Middle frontal gyrus (tissue), 1 donor: ENCODE data around the gene ANAPC5.
"Not testable (repeated sequence)": the region's sequence is repeated elsewhere in the genome, so short reads cannot be mapped to it uniquely, and the experiment has no call there.

Experiments
- DNase-seq: peaks from one replicate; pipeline ENCODE4 v3.0.0-alpha.2; 2015; ENCODE audit warnings: low spot score; ENCODE audit errors: extremely low spot score

ANAPC5 gene

DNA sequence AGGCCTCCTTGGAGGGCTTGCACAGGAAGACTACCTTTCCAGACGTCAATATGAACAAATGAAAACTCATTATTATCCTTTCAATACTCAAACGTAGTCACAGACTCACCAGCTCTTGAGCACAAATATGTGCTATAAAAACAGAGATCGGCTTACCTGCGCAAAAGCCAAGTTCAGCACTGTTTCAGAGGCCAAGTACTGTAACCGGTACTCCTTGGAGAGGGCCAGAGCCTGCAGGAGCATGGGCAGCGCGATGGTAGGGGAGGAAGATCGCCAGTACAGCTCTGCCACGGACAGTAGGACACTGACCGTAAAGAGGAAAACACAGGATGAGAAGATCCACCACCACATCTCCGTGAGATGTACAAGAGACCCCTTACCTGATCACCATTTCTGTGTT, 34.1 kb downstream of the ANAPC5 start:
- DNase-seq, result no peak

DNA sequence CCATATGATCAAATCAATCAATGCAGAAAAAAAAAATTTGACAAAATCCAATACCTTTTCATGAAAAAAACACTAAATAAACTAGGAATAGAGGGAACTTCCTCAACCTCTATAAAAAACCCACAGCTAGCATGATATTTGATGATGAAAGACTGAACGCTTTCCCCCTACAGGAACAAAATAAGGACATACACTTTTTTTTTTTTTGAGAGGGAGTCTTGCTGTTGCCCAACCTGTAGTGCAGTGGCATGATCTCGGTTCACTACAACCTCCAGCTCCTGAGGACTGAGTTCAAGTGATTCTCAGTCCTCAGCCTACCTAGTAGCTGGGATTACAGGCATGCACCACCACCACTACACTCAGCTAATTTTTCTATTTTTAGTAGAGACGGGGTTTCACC, 37.8 kb downstream of the ANAPC5 start:
- no peak for DNase-seq

DNA sequence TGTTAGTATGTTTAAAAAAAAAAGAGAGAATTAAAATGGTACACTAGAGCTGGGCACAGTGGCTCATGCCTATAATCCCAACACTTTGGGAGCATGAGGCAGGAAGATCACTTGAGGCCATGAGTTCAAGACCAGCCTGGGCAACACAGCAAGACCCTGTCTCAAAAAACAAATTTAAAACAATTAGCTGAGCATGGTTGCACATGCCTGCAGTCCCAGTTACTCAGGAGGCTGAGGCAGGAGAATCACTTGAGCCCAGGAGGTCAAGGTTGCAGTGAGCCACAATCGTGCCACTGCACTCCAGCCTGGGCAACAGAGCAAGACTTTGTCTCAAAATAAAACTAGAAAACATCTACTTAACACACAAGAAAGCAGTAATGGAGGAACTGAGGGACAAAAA, 42.0 kb downstream of the ANAPC5 start:
- DNase-seq, result not testable (repeated sequence)

DNA sequence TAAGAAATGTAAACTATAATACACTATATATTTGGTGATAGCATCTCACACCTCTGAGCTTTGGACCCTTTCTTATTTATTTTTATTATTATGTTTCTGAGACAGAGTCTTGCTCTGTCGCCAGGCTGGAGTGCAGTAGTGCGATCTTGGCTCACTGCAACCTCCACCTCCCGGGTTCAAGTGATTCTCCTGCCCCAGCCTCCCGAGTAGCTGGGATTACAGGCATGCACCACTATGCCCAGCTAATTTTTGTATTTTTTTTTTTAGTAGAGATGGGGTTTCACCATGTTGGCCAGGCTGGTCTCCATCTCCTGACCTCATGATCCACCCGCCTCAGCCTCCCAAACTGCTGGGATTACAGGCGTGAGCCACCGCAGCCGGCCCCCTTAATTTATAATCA, 44.8 kb downstream of the ANAPC5 start:
- not testable (repeated sequence) for DNase-seq

DNA sequence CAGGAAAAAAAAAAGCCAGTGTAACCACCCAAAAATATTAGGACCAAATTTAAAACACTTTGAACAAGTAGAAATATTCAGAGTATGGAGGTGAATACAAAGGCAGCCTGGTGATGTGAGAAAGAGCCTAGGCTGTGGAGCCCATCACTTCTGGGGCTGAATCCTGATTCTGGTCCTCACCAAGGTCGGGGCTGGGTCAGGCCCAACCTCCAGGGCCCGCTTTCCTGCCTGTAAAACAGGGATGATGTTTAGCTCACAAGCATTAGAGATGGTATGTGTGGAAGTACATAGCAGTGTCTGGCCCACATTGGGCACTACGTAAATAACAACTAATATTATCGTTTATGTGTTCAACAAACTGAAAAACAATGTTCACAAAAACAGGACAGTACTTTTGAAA, 47.9 kb downstream of the ANAPC5 start:
- no peak for DNase-seq

DNA sequence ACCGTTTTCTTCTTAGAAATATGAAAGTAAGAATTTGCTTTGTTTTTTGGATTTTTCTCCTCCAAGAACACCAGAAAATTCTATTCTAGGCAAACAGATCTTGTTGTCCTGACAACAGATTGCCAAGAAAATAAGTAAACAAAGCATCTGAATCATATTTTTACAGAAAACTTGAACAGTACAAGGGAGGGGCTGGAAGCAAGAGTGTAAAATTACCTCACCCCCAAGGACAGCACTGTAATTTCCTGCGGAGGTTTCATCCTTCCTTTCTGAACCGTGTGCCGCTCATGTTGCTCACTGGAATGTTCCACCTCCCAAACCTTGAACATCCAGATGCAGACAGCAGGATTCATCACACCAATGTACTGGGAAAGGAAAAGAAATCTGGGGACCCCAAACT, 50.3 kb downstream of the ANAPC5 start:
- DNase-seq, result no peak

DNA sequence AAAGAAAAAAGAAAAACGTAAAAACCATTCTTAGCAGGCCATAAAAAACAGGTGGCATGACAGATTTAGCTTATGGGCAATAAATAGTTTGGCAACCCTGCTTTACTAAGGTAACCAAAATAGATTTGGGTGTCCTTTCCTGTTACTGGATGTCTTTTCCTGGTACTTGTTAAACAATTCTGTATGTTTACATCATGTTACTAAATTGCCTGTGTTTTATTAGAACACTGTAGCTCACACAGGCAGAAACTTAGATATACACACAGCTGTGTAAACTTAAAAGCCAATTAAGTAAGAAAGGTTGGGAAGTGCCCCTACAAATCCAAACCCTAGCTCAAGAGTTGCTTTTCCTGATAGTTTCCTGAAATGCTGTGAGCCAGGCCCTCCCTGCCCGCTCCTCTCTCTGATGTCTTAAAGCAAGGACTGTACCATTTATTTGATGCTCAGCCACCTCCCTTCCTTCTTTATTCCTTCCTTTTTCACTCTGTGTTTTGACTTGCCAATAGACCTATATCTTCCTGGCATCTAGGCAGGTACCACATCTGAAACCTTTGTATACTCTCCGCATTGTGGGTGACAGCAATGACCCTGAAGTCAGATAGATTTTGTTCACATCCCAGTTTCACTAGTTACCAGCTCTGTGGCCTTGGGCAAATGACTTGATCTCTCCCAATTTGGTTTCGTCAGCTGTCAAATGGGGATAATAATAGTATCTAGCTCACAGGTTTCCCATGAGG, 52.0 kb downstream of the ANAPC5 start:
- DNase-seq, result no peak

DNA sequence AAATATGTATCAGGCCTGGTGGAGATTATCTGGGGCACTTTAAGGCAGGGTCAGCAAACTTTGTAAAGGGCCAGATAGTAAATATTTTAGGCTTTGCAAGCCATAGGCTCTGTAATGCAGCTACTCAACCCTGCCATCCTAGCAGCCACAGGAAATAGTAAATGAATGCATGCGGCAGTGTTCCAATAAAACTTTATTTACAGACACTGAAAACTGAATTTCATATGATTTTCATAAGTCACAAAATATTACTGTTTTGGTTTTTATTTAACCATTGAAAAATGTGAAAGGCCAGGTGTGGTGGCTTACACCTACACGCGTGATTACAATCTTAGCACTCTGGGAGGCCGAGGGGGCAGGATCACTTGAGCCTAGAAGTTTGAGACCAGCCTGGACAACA, 52.5 kb downstream of the ANAPC5 start:
- no peak for DNase-seq

DNA sequence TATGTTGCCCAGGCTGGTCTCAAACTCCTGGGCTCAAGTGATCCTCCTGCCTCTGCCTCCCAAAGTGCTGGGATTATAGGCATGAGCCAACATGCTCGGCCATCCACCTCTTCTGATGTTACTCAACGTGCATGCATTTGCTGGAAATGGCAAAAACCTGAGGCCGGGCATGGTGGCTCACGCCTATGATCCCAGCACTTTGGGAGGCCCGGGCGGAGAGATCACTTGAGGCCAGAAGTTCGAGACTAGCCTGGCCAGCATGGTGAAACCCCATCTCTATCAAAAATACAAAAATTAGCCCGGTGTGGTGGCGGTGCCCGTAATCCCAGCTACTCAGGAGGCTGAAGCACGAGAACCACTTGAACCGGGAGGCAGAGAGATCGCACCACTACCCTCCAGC, 53.8 kb downstream of the ANAPC5 start:
- DNase-seq, result not testable (repeated sequence)

DNA sequence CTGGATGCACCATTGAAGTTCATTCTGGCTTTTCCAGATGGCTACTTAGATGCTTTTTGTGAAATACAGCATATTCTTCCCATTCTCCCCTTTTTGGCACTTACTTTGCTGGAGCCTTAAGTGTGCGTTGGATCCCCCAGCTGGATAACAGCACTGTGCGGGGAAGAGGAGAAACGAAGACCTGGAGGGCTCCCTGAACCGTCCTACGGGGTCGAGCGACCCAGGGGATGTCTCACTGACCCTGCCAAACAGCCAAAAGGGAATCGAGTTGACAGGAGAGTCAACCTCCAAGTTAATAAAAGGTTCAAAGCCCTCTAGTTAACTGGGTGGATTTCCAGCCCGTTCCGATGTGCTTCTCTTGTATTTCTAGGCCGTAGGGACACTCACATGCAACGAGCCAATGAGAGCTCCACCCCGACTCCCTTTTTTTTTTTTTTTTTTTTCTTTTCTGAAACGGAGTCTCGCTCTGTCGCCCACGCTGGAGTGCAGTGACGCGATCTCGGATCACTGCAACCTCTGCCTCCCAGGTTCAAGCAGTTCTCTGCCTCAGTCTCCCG, 54.7 kb downstream of the ANAPC5 start:
- DNase-seq, result no peak

DNA sequence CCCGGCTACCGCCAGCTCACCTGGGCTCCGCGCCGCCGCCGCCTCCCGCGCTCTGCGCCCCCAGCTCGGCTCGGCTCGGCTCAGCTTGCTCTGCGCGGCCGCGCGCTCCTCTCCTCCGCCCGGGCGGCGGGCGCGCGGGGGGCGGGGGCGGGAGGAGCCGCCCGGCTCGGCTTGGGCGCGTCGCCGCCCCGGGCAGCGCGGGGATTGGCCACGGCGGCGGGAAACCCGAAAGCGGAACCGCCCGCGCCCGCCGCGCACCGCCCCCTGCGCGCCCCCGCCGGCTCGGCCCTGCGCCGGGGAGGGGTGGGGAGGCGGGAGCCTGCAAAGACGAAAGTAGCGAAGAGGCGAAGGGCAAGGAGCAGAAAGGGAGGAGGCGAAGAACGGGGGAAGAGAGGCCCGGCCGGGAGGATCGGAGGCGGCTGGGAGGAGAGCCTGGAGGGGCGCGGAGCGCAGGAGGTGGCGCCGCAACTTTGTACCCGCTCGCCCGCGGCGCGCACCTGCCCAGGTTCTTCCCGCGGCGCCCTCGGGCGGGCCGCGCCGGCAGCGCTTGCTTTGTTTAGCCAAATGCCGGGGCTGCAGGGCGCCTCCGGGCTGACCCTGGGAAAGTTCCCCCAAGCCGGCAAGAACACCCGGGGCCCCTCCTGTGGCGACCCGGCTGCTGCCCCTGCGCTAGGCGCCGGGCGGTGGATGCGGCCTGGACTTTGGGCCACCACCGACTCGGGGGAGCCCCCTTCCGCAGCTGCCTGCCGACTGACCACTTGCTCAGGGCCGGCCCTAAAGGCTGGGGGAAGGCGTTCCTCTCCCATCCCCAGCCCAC, 55.4 kb downstream of the ANAPC5 start, which contains the start of gene CAMKK2:
CAMKK2 (minus strand) TSS at position 92 of the 817 bp plus-strand sequence. CDS start 22,183 bp downstream, outside the sequence.
- peak; percentile 75 for DNase-seq

DNA sequence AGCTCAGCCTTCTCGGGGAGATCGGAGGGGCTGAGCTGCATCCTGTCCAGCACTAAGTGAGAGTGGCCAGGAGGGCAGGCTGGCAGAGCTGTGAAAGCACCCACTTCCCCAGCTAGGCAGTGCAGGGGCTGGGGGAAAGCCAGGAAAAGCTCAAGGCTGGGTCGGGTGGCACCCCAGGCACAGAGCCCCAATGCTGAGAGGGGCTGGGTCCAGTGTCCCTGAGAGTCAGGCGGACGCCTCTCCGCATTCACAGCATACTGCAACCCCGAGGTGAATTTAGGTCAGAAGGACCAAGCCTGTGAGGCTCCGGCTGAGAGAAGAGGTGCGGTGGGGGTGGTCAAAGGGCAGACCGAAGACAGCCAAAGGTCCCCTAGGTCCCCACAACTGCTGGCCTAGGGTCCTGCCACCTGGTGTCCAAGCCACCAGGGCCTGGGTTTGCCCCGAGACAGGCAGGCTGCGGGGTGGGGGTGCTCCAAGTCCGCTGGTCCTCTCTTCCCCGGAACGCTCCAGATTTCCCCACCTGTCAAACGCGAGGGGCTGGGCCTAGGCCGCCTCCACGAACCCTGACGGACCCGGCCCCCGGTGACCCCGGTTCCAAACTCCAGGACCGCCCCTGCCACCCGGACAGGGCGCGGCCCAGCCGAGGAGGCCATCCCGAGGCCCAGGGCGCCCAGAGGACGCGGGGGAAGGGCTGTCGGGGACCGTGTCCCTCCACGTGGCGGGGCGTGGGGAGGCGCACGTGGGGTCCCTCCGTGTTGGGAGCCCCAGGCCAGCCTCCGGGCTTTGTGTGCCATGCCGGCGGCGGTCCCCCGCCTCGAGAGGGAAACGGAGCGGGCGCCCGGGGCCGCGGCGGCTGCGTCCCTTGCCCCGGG, 56.2 kb downstream of the ANAPC5 start:
- no peak for DNase-seq

DNA sequence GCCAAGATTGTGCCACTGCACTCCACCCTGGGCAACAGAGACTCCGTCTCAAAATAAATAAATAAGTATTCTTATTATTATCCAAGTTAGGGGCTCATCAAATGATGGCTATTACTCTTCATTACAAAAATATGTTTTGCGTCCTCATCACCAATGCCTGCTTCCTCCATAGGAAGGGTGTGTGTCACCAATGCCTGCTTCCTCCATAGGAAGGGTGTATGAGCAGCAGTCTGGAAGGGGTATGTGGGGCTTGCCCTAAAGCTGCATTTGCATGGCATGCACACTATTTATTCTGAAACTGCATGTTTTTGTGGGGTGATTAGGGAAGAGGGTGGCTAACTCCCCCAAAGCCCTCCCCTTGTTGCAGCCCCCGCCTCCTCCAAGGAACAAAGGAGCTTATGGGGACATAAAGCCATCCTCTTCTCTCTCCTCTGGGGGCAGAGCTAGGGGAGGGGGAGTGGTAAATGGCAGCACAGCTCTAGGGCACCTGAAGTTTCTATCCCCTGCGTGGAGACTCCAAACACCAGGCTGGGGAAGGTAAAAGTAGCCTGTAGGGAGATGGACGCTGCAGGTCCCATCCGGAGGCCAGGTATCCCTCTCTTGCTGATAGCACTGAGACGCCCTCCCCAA, 57.0 kb downstream of the ANAPC5 start:
- no peak for DNase-seq

DNA sequence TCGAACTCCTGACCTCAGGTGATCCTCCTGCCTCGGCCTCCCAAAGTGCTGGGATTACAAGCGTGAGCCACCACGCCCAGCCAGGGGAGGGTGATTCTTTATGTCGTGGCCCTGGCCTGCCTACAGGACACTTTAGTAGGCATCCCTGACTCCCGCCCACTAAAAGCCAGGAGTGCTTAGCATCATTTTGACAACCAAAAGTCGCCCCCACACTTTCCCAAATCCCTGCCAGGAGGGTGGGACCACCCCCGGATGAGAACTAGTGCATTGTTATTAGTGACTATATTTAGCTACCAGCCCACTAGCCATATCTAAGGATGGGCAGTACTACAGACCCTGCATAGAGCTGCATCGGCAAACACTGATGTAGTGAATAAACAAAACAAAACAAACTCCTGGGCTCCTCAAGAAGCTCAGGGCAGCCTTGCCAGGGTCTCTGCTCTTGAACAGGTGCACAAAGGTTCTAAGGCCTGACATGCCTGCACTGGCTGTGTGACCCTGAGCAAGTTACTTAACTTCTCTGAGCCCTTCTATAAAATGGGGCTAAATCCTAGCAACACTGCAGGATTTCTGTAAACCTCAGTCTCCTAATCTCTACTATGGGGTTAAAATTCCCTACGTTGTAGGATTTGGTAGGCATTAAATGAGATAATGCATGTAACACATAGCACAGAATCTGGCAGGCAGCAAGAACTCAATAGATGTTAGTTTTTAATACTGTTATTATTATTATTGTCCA, 57.9 kb downstream of the ANAPC5 start:
- no peak for DNase-seq

DNA sequence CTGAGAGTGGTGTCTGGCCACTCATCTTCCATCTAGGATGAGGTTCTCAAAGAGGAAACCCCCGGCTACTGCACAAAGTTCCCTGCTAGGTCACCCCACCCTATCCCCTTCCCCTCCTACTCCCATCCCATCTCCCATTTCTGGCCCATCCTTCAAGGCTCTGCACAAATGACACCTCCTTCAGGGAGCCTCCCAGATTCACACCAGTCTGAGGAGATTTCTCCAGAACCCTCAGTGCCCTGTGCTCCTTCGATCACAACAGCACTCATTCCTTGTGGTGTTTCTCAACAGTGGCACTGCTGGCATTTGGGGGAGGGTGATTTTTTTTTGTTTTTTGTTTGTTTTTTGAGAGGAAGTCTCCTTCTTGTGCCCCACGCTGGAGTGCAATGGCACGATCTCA, 58.6 kb downstream of the ANAPC5 start:
- DNase-seq, result no peak

DNA sequence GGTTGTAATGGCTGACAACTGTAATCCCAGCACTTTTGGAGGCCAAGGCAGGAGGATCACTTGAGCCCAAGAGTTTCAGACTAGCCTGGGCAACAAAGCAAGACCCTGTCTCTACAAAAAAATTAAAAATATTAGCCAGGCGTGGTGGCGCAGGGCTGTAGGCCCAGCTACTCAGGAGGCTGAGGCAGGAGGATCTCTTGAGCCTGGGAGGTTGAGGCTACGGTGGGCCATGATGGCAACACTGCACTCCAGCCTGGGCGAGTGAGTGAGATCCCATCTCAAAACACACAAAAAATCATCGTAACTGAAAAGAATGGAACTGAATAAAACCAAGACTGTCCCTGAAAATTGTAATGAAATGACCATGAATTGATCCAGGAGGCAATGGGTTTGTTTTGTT, 61.8 kb downstream of the ANAPC5 start:
- DNase-seq, result no peak

DNA sequence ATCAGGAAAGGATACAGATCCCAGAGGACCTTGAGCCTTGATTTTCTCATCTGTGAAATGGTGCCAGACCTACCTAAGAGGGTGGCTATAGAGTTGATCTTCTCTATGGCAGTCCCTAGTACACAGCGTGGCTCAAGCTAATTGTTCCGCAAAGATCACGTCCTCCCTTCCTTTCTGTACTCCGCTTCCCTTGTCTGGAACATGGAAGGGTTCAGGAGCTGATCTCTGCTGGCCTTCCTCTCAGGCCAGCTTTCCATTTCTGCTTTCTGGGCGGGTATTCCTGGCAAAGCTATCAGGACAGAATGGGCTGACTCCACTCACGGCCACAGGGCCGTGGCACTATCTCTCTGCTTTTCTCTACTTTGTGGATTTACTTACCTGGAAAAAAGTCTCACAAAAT, 62.2 kb downstream of the ANAPC5 start:
- DNase-seq, result no peak

DNA sequence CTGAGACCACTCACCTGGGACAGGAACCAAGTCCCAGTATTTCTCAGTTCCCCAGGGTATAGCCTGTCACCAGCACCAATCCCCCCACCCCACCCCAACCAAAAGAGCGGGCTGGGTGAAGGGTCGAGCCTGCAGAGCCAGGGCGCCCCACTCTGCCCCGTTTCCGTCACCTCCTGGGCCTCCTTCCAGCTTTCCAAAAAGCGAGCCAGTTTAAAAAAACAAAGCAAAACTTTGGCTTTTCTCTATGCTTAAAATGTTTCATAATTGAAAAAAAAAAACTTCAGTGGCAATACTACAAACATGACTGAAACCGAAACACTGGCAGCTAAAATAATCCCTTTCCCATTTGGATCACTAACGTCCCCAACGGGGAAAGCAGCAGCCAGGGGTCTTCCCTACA, 63.2 kb downstream of the ANAPC5 start:
- DNase-seq, result no peak

DNA sequence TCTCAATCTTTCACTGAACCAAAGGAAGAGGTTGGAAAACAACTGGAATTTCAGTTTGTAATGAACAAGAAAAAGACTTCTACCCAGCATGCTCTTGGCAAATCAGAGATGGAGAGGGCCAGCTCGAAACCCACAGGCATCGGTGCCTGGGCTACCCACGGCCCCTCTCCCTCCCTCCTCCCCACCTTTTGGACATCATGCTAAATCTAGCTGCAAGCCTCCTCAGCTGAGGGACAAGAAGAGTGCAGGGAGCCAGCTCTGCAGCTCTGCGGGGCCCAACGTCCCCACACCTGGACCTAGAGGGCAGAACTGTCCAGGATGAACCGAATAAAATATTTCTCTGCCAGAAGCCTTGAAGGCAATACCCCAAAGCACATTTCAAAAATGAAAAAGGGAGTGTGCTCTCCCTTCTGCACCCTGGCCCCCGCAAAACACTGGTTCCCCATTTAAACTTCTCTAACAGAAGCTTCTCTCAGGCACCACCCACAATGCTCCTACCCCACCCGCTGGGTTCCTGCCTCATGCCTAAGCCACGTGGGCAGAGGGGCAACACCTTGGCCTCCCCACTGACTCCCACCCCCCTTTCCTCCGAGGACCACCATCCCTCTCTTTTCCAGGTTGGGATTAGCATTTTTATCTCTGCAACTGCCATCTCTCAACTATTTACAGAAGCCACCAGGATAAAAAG, 63.9 kb downstream of the ANAPC5 start:
- DNase-seq, result no peak
